DND-41 (cell line): Measurements from ENCODE around the gene AJAP1.
"Not testable (repeated sequence)": the region's sequence is repeated elsewhere in the genome, so short reads cannot be mapped to it uniquely, and the experiment has no call there.

ENCODE experiments used
- EZH2 ChIP-seq: IDR thresholded peaks from 3 replicates; pipeline ENCODE4 v1.6.1; 2012; ENCODE audit warnings: borderline replicate concordance, low read depth, mild to moderate bottlenecking, moderate library complexity, low read length, inconsistent platforms; ENCODE audit not compliant: severe bottlenecking
- TF ChIP-seq, protein P1 (sequence below): IDR thresholded peaks from 2 replicates; pipeline ENCODE4 v1.5.1; 2012; ENCODE audit warnings: borderline replicate concordance, low read length, moderate library complexity, mild to moderate bottlenecking; ENCODE audit not compliant: poor library complexity, severe bottlenecking; ENCODE audit errors: extremely low read depth

DNA sequence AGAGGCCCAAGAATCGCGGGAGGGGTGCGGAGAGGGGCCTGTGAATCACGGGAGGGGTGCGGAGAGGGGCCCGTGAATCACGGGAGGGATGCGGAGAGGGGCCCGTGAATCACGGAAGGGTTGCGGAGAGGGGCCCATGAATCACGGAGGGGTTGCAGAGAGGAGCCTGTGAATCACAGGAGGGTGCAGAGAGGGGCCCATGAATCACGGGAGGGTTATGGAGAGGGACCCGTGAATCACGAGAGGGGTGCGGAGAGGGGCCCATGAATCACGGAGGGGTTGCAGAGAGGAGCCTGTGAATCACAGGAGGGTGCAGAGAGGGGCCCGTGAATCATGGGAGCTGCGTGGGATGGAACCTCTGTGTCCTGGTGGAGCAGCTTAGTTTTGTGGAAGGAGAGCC is 12.3 kb downstream of the AJAP1 start:
- TF ChIP-seq, protein P1, sequence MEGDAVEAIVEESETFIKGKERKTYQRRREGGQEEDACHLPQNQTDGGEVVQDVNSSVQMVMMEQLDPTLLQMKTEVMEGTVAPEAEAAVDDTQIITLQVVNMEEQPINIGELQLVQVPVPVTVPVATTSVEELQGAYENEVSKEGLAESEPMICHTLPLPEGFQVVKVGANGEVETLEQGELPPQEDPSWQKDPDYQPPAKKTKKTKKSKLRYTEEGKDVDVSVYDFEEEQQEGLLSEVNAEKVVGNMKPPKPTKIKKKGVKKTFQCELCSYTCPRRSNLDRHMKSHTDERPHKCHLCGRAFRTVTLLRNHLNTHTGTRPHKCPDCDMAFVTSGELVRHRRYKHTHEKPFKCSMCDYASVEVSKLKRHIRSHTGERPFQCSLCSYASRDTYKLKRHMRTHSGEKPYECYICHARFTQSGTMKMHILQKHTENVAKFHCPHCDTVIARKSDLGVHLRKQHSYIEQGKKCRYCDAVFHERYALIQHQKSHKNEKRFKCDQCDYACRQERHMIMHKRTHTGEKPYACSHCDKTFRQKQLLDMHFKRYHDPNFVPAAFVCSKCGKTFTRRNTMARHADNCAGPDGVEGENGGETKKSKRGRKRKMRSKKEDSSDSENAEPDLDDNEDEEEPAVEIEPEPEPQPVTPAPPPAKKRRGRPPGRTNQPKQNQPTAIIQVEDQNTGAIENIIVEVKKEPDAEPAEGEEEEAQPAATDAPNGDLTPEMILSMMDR: not testable (repeated sequence)
- TF ChIP-seq EZH2: not testable (repeated sequence)
